ENCODE data around the gene PUS1. TPM values are rescaled to one million over a fixed set of nuclear protein-coding genes. Genes with fewer than 3 reads are reported as not detected.
A peak's percentile ranks its signal among the peaks of the same experiment; 100 is the strongest.

Gene PUS1
- total and polyA plus RNA-seq, 9 of the 15 experiments (the other 6 are each of a cell fraction or from before 2014, with no cell fraction given): 1.9 to 90.8 (median 30.0) TPM

GRCh38 chr12:131928080-131928710 lies 881 bp upstream of the PUS1 start (continued):
- TF ChIP-seq PRDM10 (IDR thresholded peaks at IDR 0.05; ENCODE audit: partially characterized antibody) (peak; percentile 73), SRF (CRISPR knock-in tag; IDR thresholded peaks at IDR 0.05) (peak in 1 of 2 experiments; percentile 32; a peak in 1 of 4 replicates), CBFA2T2 (conservative IDR thresholded peaks at IDR 0.05) (no peak), ZBTB40 (IDR thresholded peaks at IDR 0.05) (peak; percentile 54; the same call in 1 of the 2 replicates), ZBTB40 (CRISPR knock-in tag; IDR thresholded peaks at IDR 0.05) (no peak), HDAC8 (tag; IDR thresholded peaks at IDR 0.05) (no peak), SIX5 (IDR thresholded peaks at IDR 0.05; ENCODE audit: borderline replicate concordance in 1 of 2, insufficient read depth in 1 of 2, low read depth in 1 of 2, low read length in 2 of 2) (no peak), TGIF2 (CRISPR knock-in tag; IDR thresholded peaks at IDR 0.05) (no peak), ZNF398 (CRISPR knock-in tag; IDR thresholded peaks at IDR 0.05) (no peak), SMARCE1 (IDR thresholded peaks at IDR 0.05) (0 out of 2 replicates have a peak, but pooled peaks have one; percentile 48)
